Smooth muscle cell of the coronary artery (primary cell): Measurements from ENCODE around the gene ZFX. TPM values are rescaled to one million over a fixed set of nuclear protein-coding genes. Genes with fewer than 3 reads are reported as not detected.

Experiments used
- total RNA-seq: library from RNA; depleted of rRNA; stranded (reverse); fragments of >200 nt; gene quantifications from 2 replicates; pipeline ENCODE4 v1.2.3, GENCODE V29; 2014; ENCODE audit warnings: low replicate concordance

Gene ZFX
- 25.9 and 74.2 TPM in 2 replicates for total RNA-seq

GRCh38 chrX:24149351-24150050 is at the start of gene ZFX:
ZFX (plus strand) TSS chrX:24149729; CDS start chrX:24172743, 23,014 bp downstream.

Other genes starting within 250 kb of the ZFX start
- gene APOO, start 241.8 kb upstream of the ZFX start, total RNA-seq = 1.9 and 12.0 TPM in 2 replicates
- gene CXorf58, start 241.7 kb upstream of the ZFX start, total RNA-seq = not detected in 2 replicates
- gene KLHL15, start 122.5 kb upstream of the ZFX start, total RNA-seq = 4.8 and 4.9 TPM in 2 replicates
- 250 and 364 TPM in 2 replicates for gene EIF2S3, start 94.8 kb upstream of the ZFX start, total RNA-seq
- gene SUPT20HL2, start 164.3 kb downstream of the ZFX start, total RNA-seq = not detected in 2 replicates
- under 0.01 TPM in 1 of 2 replicates, not detected in the other for gene SUPT20HL1, start 210.9 kb downstream of the ZFX start, total RNA-seq